DOHH2 (cell line): ENCODE data around the gene TNFAIP8L1.

ENCODE experiments used
- EZH2phosphoT487 ChIP-seq: fragments of 200-600 bp; sonication (generic); IDR thresholded peaks from 2 replicates; pipeline ENCODE4 v1.6.1; 2017; ENCODE audit warnings: borderline replicate concordance, mild to moderate bottlenecking, antibody characterized with exemption, low read length, moderate library complexity, mixed read lengths
- TF ChIP-seq, protein P1 (sequence below): fragments of 200-600 bp; sonication (generic); IDR thresholded peaks from one replicate; pipeline ENCODE4 v1.5.1; 2014; ENCODE audit warnings: antibody characterized with exemption, mild to moderate bottlenecking, low read depth, low read length; ENCODE audit not compliant: poor library complexity, severe bottlenecking

DNA sequence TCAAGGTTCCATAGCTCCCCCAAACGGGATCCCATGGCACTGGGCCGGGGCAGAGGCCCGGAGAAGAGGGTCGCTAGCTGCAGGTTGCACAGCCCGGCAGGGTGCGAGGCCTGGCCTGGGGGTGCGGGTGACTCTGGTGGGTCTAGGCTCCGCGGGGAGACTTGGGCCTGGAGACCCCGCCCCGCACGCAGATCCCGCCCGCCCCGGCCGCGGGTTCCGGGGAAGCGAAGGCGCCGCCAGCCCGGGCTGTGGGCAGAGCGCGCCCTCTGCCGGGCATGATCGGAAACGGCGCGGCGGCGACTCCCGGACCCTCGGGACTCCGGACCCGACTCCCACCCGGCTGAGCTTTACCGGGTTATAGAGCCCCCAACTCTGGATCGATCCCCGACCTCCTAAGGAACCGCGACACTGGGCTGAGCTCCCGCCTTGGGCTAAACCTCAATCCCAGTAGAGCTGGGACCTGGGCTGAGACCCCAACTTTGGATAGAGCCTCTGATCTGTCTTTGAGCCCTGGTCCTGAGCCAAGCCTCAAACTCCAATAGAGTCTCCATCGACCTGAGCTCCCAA, 3.1 kb upstream of the TNFAIP8L1 start:
- TF ChIP-seq EZH2phosphoT487 = no peak
- TF ChIP-seq, protein P1, sequence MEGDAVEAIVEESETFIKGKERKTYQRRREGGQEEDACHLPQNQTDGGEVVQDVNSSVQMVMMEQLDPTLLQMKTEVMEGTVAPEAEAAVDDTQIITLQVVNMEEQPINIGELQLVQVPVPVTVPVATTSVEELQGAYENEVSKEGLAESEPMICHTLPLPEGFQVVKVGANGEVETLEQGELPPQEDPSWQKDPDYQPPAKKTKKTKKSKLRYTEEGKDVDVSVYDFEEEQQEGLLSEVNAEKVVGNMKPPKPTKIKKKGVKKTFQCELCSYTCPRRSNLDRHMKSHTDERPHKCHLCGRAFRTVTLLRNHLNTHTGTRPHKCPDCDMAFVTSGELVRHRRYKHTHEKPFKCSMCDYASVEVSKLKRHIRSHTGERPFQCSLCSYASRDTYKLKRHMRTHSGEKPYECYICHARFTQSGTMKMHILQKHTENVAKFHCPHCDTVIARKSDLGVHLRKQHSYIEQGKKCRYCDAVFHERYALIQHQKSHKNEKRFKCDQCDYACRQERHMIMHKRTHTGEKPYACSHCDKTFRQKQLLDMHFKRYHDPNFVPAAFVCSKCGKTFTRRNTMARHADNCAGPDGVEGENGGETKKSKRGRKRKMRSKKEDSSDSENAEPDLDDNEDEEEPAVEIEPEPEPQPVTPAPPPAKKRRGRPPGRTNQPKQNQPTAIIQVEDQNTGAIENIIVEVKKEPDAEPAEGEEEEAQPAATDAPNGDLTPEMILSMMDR = peak; percentile 92
